ENCODE data around the gene SH3RF1.

DNA sequence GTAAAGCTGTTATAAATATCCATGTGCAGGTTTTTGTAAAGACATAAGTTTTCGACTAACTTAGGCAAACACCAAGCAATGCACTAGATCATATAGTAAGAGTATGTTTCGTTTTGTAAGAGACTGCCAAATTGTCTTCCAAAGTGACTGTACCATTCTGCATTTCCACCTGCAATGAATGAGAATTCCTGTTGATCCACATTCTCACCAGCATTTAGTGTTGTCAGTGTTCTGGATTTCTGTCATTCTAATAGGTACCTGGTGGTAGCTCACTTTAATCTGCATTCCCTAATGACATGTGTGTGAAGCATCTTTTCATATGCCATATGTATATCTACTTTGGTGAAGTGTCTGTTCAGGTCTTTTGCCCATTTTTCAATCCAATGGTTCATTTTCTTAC, 57.8 kb downstream of the SH3RF1 start:
- TF ChIP-seq, protein P1, sequence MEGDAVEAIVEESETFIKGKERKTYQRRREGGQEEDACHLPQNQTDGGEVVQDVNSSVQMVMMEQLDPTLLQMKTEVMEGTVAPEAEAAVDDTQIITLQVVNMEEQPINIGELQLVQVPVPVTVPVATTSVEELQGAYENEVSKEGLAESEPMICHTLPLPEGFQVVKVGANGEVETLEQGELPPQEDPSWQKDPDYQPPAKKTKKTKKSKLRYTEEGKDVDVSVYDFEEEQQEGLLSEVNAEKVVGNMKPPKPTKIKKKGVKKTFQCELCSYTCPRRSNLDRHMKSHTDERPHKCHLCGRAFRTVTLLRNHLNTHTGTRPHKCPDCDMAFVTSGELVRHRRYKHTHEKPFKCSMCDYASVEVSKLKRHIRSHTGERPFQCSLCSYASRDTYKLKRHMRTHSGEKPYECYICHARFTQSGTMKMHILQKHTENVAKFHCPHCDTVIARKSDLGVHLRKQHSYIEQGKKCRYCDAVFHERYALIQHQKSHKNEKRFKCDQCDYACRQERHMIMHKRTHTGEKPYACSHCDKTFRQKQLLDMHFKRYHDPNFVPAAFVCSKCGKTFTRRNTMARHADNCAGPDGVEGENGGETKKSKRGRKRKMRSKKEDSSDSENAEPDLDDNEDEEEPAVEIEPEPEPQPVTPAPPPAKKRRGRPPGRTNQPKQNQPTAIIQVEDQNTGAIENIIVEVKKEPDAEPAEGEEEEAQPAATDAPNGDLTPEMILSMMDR (IDR thresholded peaks at IDR 0.05), result no peak
- TF ChIP-seq, protein P2, sequence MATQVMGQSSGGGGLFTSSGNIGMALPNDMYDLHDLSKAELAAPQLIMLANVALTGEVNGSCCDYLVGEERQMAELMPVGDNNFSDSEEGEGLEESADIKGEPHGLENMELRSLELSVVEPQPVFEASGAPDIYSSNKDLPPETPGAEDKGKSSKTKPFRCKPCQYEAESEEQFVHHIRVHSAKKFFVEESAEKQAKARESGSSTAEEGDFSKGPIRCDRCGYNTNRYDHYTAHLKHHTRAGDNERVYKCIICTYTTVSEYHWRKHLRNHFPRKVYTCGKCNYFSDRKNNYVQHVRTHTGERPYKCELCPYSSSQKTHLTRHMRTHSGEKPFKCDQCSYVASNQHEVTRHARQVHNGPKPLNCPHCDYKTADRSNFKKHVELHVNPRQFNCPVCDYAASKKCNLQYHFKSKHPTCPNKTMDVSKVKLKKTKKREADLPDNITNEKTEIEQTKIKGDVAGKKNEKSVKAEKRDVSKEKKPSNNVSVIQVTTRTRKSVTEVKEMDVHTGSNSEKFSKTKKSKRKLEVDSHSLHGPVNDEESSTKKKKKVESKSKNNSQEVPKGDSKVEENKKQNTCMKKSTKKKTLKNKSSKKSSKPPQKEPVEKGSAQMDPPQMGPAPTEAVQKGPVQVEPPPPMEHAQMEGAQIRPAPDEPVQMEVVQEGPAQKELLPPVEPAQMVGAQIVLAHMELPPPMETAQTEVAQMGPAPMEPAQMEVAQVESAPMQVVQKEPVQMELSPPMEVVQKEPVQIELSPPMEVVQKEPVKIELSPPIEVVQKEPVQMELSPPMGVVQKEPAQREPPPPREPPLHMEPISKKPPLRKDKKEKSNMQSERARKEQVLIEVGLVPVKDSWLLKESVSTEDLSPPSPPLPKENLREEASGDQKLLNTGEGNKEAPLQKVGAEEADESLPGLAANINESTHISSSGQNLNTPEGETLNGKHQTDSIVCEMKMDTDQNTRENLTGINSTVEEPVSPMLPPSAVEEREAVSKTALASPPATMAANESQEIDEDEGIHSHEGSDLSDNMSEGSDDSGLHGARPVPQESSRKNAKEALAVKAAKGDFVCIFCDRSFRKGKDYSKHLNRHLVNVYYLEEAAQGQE (IDR thresholded peaks at IDR 0.05; ENCODE audit: insufficient read depth in 1 of 2, low read depth in 2 of 2, low read length in 1 of 2), result no peak
